GM12873 (cell line): ENCODE data around the gene NUP205.

Experiments
- CTCF ChIP-seq: IDR thresholded peaks from 2 replicates; pipeline ENCODE4 v1.5.1; 2012; ENCODE audit warnings: low read depth, mild to moderate bottlenecking, moderate library complexity, low read length, control low read depth; ENCODE audit not compliant: insufficient read depth; ENCODE audit errors: missing control alignments

Gene NUP205

GRCh38 chr7:135571834-135572233, 14.1 kb downstream of the NUP205 start:
- TF ChIP-seq CTCF: no peak

- TF ChIP-seq CTCF: no peak
Observed at GRCh38 chr7:135573541-135573940, 15.8 kb downstream of the NUP205 start.

- no peak for TF ChIP-seq CTCF
Observed at GRCh38 chr7:135575296-135575695, 17.6 kb downstream of the NUP205 start.

GRCh38 chr7:135578569-135578968, 20.9 kb downstream of the NUP205 start:
- TF ChIP-seq CTCF: no peak

- no peak for TF ChIP-seq CTCF
Observed at GRCh38 chr7:135584362-135585353, 26.9 kb downstream of the NUP205 start.

GRCh38 chr7:135597181-135597925, 39.6 kb downstream of the NUP205 start:
- no peak for TF ChIP-seq CTCF

GRCh38 chr7:135597926-135598305, 40.2 kb downstream of the NUP205 start:
- TF ChIP-seq CTCF: no peak
